Lung (tissue), 12 donors: ENCODE results near the gene FNBP1L. TPM values are rescaled to one million over a fixed set of nuclear protein-coding genes. Genes with fewer than 3 reads are reported as not detected.

Experiments used
- ATAC-seq: fragments of 200-7000 bp; cut with Tn5 transposase; one replicate; pipeline ENCODE4 v1.9.1; 2020; ENCODE audit warnings: moderate number of reproducible peaks; ENCODE audit not compliant: insufficient read depth, low FRiP score
- DNase-seq, 3 donors: peaks; one replicate each; pipeline ENCODE4 v3.0.0-alpha.2; 2013 to 2017
- H3K27ac ChIP-seq, 2 donors: one replicate each; pipeline ENCODE4 v1.5.1; 2013; ENCODE audit warnings: mild to moderate bottlenecking in 2 of 2, moderate library complexity in 2 of 2, control low read depth in 1 of 2, inconsistent platforms in 1 of 2, low read depth in 1 of 2, low read length in 1 of 2
- H3K27me3 ChIP-seq, 3 donors: one replicate each; pipeline ENCODE4 v1.5.1; 2013; ENCODE audit warnings: low read length in 2 of 3; ENCODE audit not compliant: control insufficient read depth in 3 of 3, insufficient read depth in 3 of 3
- H3K36me3 ChIP-seq, 4 donors: one replicate each; pipeline ENCODE4 v1.5.1; 2013; ENCODE audit warnings: low read length in 4 of 4, mild to moderate bottlenecking in 1 of 4, moderate library complexity in 1 of 4; ENCODE audit not compliant: control insufficient read depth in 4 of 4, insufficient read depth in 4 of 4
- H3K4me1 ChIP-seq, 5 donors: one replicate each; pipeline ENCODE4 v1.5.1; 2013; ENCODE audit warnings: low read length in 5 of 5, mild to moderate bottlenecking in 2 of 5, moderate library complexity in 1 of 5; ENCODE audit not compliant: control insufficient read depth in 5 of 5, insufficient read depth in 5 of 5
- H3K4me3 ChIP-seq: one replicate; pipeline ENCODE4 v1.5.1; 2013; ENCODE audit warnings: mild to moderate bottlenecking, control low read depth, moderate library complexity
- H3K9ac ChIP-seq, 2 donors: one replicate each; pipeline ENCODE4 v1.5.1; 2013; ENCODE audit warnings: low read length in 2 of 2, control low read depth in 1 of 2; ENCODE audit not compliant: insufficient read depth in 1 of 2
- H3K9me3 ChIP-seq, 4 donors: one replicate each; pipeline ENCODE4 v1.5.1; 2013; ENCODE audit warnings: low read length in 3 of 4, mild to moderate bottlenecking in 1 of 4, moderate library complexity in 1 of 4; ENCODE audit not compliant: control insufficient read depth in 4 of 4, insufficient read depth in 3 of 4
- CTCF ChIP-seq: IDR thresholded peaks from 2 replicates; pipeline ENCODE4 v1.5.1; 2012; ENCODE audit warnings: mild to moderate bottlenecking; ENCODE audit errors: control extremely low read depth, extremely low read depth
- WGBS, 2 donors: extraction: QIAGEN DNeasy Blood & Tissue Kit; methylation state at CpG; one replicate each; pipeline ENCODE4 v1.1.7; 2013; 5-methylcytosine and 5-hydroxymethylcytosine counted together
- polyA plus RNA-seq, 2 donors: library from polyadenylated mRNA; stranded (reverse); fragments of 200-250 nt; gene quantifications; one replicate each; pipeline ENCODE4 v1.2.1, GENCODE V29; 2013
- total RNA-seq, 2 donors: library from RNA; depleted of rRNA in 1 of 2; stranded (reverse); fragments of >200 nt in 1 of 2; gene quantifications; one replicate each; pipeline ENCODE4 v1.2.1, GENCODE V29; 2014 to 2021
- donor health status: control.
- donor health status: control.
- donor health status: Bipolar disorder and iron deficiency.
- donor health status: healthy.
- donor health status: DM: yes; HTN: yes; CAD: no.

Gene FNBP1L
- total and polyA plus RNA-seq, 4 donors, result 15.1 to 119 (median 26.3) TPM

DNA sequence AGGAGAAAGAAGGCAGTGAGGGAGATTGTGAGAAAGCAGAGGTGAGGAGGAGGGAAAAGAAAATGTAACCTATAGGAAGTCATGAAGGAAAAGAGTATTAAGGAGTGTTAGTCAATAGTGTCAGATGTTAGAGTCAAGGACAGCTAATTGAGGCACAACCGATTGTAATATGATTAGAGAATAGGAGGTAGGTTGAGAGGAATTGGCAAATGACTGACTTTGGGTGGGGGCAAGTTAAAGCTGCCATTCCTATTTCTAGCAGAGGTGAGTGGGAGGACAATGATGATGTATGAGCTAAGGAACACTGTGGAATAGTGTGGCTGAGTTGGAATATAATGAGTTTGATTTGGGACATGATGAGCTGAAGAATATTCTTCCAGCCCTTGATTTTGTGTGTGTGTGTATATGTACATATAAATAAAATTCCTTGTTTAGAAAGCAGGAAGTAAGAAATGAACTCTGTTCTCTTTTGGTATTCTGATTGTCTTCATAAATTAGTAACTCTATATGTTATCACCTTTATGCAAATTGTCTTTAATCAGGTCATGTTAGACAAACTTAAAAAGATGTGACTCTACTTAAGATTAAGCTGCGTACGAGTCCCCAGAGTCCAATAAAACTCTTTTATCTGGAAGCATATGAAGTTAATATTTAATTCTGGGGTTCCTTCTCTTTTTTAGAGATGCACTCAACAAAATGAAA, 98.4 kb downstream of the FNBP1L start:
- Histone ChIP-seq H3K27me3 (no peaks in the 10 kb centered on the region), H3K9me3 (no peaks in the 10 kb centered on the region), H3K9ac (no peak overlapping the region), H3K4me3 (no peak overlapping the region), H3K36me3 (peaks cover 5 to 34% (median 10%) of the 10 kb centered on the region in 4 donors), H3K27ac (no peak overlapping the region), H3K4me1 (no peaks in the 10 kb centered on the region)
- no peak for TF ChIP-seq CTCF
- ATAC-seq (no peak), DNase-seq (no peak)
- 95% methylated on average over 3 of the region's 3 CpGs for WGBS, 2 donors

DNA sequence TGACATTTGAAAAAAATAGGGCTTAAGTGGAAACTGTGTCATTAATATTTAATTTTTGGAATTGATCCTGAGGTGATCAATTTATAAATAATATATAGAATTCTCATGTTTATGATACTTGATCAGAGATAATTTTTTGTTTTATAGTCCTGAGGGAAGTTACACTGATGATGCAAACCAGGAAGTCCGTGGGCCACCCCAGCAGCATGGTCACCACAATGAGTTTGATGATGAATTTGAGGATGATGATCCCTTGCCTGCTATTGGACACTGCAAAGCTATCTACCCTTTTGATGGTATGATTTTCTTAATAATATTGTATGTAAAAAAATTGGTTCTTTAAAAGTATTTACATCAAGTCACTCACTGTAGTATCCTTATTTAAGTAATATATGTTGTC, 101.2 kb downstream of the FNBP1L start:
- DNase-seq, result no peak
- Histone ChIP-seq H3K4me3 (no peak overlapping the region), H3K27ac (no peak overlapping the region), H3K4me1 (peaks cover 0 to 21% (median 10%) of the 10 kb centered on the region in 5 donors), H3K36me3 (peaks cover 6 to 34% (median 13%) of the 10 kb centered on the region in 4 donors), H3K9me3 (no peaks in the 10 kb centered on the region), H3K27me3 (no peaks in the 10 kb centered on the region), H3K9ac (no peak overlapping the region)
- 56 to 84% methylated on average over 1 of the region's 1 CpG for WGBS, 2 donors
- no peak for TF ChIP-seq CTCF
- no peak for ATAC-seq

GRCh38 chr1:93549811-93550210, 101.9 kb downstream of the FNBP1L start:
- TF ChIP-seq CTCF, result no peak
- H3K36me3 ChIP-seq, result peaks cover 6 to 31% (median 13%) of the 10 kb centered on the region in 4 donors
- H3K27ac ChIP-seq, result no peak overlapping the region
- H3K4me3 ChIP-seq, result no peak overlapping the region
- ATAC-seq, result no peak
- no peaks in the 10 kb centered on the region for H3K9me3 ChIP-seq
- no peak for DNase-seq
- peaks cover 0 to 23% (median 10%) of the 10 kb centered on the region in 5 donors for H3K4me1 ChIP-seq
- H3K9ac ChIP-seq, result no peak overlapping the region
- 52 to 76% methylated on average over 4 of the region's 4 CpGs for WGBS, 2 donors
- no peaks in the 10 kb centered on the region for H3K27me3 ChIP-seq
